Gastrocnemius medialis (tissue), 4 donors: ENCODE results near the gene MRGPRG.

Experiments used
- CTCF ChIP-seq, 5 experiments: fragments of 450-650 bp in 3 of 5; fragments of 200-600 bp in 2 of 5; sonication (generic) in 2 of 5; IDR thresholded peaks in 4 of 5; conservative IDR thresholded peaks in 1 of 5; 1 replicate in 4 of 5; 2 replicates in 1 of 5; pipeline ENCODE4 v1.5.1; 2016 to 2019; ENCODE audit warnings: antibody characterized with exemption in 5 of 5, mild to moderate bottlenecking in 3 of 5, moderate library complexity in 3 of 5
- POLR2A ChIP-seq, 2 donors: fragments of 450-650 bp; IDR thresholded peaks; one replicate each; pipeline ENCODE4 v1.6.1; 2017; ENCODE audit warnings: antibody characterized with exemption in 2 of 2, mild to moderate bottlenecking in 2 of 2, moderate library complexity in 2 of 2

GRCh38 chr11:3227568-3228444 is 9.2 kb upstream of the MRGPRG start:
- no peak for TF ChIP-seq POLR2A (IDR thresholded peaks at IDR 0.05)
- TF ChIP-seq CTCF (IDR thresholded peaks at IDR 0.05 in 4 of 5, conservative IDR thresholded peaks at IDR 0.05 in 1 of 5), result no peak
